ENCODE data around the gene GPA33.

The GPA33 gene

GRCh38 chr1:167057241-167057688 lies 32.9 kb downstream of the GPA33 start:
- H3K4me3 ChIP-seq (ENCODE audit: low read depth, low read length): no peak overlapping the region
- no peaks in the 10 kb centered on the region for H3K36me3 ChIP-seq (ENCODE audit: control insufficient read depth in 2 of 2, insufficient read depth in 1 of 2, low read length in 2 of 2)
- H3K4me1 ChIP-seq (ENCODE audit: control insufficient read depth, insufficient read depth, low read length): no peaks in the 10 kb centered on the region
- no peaks in the 10 kb centered on the region for H3K9me3 ChIP-seq (ENCODE audit: control insufficient read depth, insufficient read depth, low read depth, low read length)
- H3K27ac ChIP-seq (ENCODE audit: extremely low read depth, low read depth, low read length): no peak overlapping the region
- POLR2A ChIA-PET: interaction anchor here (0.8 to 1.2 kb wide), 3 partner anchors 147 to 218 kb away, joined by 3 to 8 read pairs (median 4); partner anchors contain the start of genes POGK and POU2F1
- CTCF ChIA-PET: interaction anchor here (0.5 to 16.2 kb wide), 31 partner anchors 9 to 1536 kb away, joined by 3 to 702 read pairs (median 4); partner anchors contain the start of gene TADA1
- peak; percentile 9; the same call in 1 of the 2 replicates for TF ChIP-seq ZNF501 (tag by site-specific recombination; IDR thresholded peaks at IDR 0.05)
- no peak for TF ChIP-seq REST (tag by site-specific recombination; IDR thresholded peaks at IDR 0.05)
- TF ChIP-seq ZNF335 (tag by site-specific recombination; conservative IDR thresholded peaks at IDR 0.05): no peak
- TF ChIP-seq ZNF416 (tag by site-specific recombination; IDR thresholded peaks at IDR 0.05): no peak
- TF ChIP-seq KLF7 (tag by site-specific recombination; IDR thresholded peaks at IDR 0.05; ENCODE audit: borderline replicate concordance): no peak
- TF ChIP-seq GLIS2 (tag by site-specific recombination; IDR thresholded peaks at IDR 0.05): no peak
- TF ChIP-seq ZNF221 (tag by site-specific recombination; IDR thresholded peaks at IDR 0.05; ENCODE audit: borderline replicate concordance): no peak
- no peak for TF ChIP-seq SCRT1 (tag by site-specific recombination; IDR thresholded peaks at IDR 0.05; ENCODE audit: borderline replicate concordance)
- TF ChIP-seq, protein P1, sequence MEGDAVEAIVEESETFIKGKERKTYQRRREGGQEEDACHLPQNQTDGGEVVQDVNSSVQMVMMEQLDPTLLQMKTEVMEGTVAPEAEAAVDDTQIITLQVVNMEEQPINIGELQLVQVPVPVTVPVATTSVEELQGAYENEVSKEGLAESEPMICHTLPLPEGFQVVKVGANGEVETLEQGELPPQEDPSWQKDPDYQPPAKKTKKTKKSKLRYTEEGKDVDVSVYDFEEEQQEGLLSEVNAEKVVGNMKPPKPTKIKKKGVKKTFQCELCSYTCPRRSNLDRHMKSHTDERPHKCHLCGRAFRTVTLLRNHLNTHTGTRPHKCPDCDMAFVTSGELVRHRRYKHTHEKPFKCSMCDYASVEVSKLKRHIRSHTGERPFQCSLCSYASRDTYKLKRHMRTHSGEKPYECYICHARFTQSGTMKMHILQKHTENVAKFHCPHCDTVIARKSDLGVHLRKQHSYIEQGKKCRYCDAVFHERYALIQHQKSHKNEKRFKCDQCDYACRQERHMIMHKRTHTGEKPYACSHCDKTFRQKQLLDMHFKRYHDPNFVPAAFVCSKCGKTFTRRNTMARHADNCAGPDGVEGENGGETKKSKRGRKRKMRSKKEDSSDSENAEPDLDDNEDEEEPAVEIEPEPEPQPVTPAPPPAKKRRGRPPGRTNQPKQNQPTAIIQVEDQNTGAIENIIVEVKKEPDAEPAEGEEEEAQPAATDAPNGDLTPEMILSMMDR (tag by site-specific recombination; IDR thresholded peaks at IDR 0.05): peak; percentile 75
- 0 out of 2 replicates have a peak, but pooled peaks have one; percentile 10 for TF ChIP-seq SP7 (tag by site-specific recombination; IDR thresholded peaks at IDR 0.05)
- TF ChIP-seq ZNF837 (tag by site-specific recombination; IDR thresholded peaks at IDR 0.05): no peak
- TF ChIP-seq ZNF433 (tag by site-specific recombination; IDR thresholded peaks at IDR 0.05; ENCODE audit: low read depth): no peak
- TF ChIP-seq ZNF654 (tag by site-specific recombination; IDR thresholded peaks at IDR 0.05; ENCODE audit: low read depth): peak; percentile 85
- TF ChIP-seq ZNF423 (tag by site-specific recombination; IDR thresholded peaks at IDR 0.05): no peak
- TF ChIP-seq ZBTB48 (tag by site-specific recombination; IDR thresholded peaks at IDR 0.05): peak; percentile 43; the same call in 1 of the 2 replicates
- no peak for TF ChIP-seq ZNF2 (tag by site-specific recombination; IDR thresholded peaks at IDR 0.05)
- 0 out of 2 replicates have a peak, but pooled peaks have one; percentile 8 for TF ChIP-seq ZNF600 (tag by site-specific recombination; IDR thresholded peaks at IDR 0.05)
- TF ChIP-seq ZNF777 (tag by site-specific recombination; IDR thresholded peaks at IDR 0.05; ENCODE audit: borderline replicate concordance): no peak
- TF ChIP-seq ZBTB17 (tag by site-specific recombination; IDR thresholded peaks at IDR 0.05): peak; percentile 65; the same call in 1 of the 2 replicates
- TF ChIP-seq TRIM28 (IDR thresholded peaks at IDR 0.05; ENCODE audit: borderline replicate concordance, low read length): peak; percentile 63; the same call in 1 of the 2 replicates
- TF ChIP-seq SP3 (tag by site-specific recombination; IDR thresholded peaks at IDR 0.05): no peak
- TF ChIP-seq PRDM1 (tag by site-specific recombination; IDR thresholded peaks at IDR 0.05): 0 out of 2 replicates have a peak, but pooled peaks have one; percentile 3
- TF ChIP-seq ZNF341 (tag by site-specific recombination; IDR thresholded peaks at IDR 0.05; ENCODE audit: low read depth): no peak
- TF ChIP-seq ZBTB1 (tag by site-specific recombination; IDR thresholded peaks at IDR 0.05): no peak
- TF ChIP-seq ZNF132 (tag by site-specific recombination; IDR thresholded peaks at IDR 0.05; ENCODE audit: borderline replicate concordance): no peak
- TF ChIP-seq ZNF366 (tag by site-specific recombination; conservative IDR thresholded peaks at IDR 0.05): 0 out of 2 replicates have a peak, but pooled peaks have one; percentile 40
- TF ChIP-seq ZNF560 (tag by site-specific recombination; IDR thresholded peaks at IDR 0.05; ENCODE audit: borderline replicate concordance): no peak
- TF ChIP-seq ZNF555 (tag by site-specific recombination; conservative IDR thresholded peaks at IDR 0.05): no peak
